ENCODE results near the gene FAHD1. TPM values are rescaled to one million over a fixed set of nuclear protein-coding genes. Genes with fewer than 3 reads are reported as not detected.

FAHD1 gene
- total RNA-seq, 1 experiment from 2014 or later, result 38.8 TPM

DNA sequence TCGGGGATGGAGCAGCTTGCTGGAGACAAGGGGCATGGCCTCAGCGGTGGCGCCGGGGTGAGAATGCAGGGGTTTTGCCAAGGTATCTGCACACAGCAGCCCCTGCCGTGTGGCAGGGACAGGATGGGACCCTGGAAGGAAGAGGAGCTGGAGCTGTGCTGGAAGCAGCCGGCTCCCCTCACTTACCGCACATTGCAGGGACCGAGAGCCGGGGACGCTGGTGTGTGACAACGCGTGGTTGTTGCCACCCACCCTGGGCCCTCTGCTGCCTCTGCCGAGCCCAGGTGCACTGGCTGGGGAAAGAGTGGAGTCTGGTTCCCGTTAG lies 41.2 kb upstream of the FAHD1 start:
- DNase-seq (ENCODE audit: low read depth in 1 of 2, low spot score in 2 of 2), result no peak
- Histone ChIP-seq H3K4me3 (no peak overlapping the region), H3K4me1 (replicated peaks) (peaks cover 17% of the 10 kb centered on the region), H3K9me3 (replicated peaks) (no peaks in the 10 kb centered on the region), H3K36me3 (peaks cover 69% of the 10 kb centered on the region), H3K27ac (no peak overlapping the region), H3K27me3 (replicated peaks) (no peaks in the 10 kb centered on the region)

DNA sequence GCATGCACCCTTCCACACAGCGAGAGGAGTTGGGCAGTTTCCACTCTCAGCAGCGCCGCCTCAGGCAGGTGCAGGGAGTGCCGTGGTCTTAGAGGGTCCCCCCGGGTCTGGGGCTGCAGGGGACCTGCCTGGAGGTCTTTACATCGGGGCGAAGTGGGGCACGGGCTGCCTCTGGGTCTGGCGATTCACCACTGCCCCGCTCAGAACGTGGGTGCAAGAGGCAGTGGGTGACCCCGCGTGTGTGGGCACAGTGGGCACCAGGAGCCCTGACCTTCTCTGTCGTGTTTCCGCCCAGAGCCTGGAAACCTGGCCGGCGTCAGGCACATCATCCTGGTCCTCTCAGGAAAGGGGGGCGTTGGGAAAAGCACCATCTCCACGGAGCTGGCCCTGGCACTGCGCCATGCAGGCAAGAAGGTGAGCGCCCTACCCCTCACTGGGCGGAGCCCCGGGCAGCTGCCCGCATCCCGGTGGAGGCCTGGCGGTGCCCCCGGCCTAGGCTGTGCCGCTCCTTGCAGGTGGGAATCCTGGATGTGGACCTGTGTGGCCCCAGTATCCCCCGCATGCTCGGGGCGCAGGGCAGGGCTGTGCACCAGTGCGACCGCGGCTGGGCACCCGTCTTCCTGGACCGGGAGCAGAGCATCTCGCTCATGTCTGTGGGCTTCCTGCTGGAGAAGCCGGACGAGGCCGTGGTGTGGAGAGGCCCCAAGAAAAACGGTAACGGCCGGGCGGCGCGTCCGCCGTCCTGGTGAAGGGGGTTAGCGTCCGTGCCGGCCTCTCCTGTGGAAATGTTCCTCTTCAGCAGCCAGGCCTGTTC lies 40.6 kb upstream of the FAHD1 start:
- Histone ChIP-seq H3K9me3 (replicated peaks) (no peaks in the 10 kb centered on the region), H3K27me3 (replicated peaks) (no peaks in the 10 kb centered on the region), H3K27ac (no peak overlapping the region), H3K36me3 (peaks cover 74% of the 10 kb centered on the region), H3K4me3 (no peak overlapping the region), H3K4me1 (replicated peaks) (peaks cover 14% of the 10 kb centered on the region)
- no peak for DNase-seq (ENCODE audit: low read depth in 1 of 2, low spot score in 2 of 2)

DNA sequence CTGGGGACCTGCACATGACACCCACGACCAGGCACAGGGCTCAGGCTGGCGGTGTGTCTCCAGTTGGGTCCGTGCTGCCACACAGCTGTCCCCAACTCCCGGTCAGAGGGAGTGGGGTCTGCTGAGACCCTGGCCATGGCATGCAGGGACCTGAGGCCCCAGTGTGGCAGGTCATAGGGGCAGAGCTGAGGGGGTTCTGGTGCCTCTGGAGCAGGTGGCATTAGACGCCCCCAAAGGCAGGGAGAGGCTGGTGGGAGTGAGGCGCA lies 40.0 kb upstream of the FAHD1 start:
- H3K27me3 ChIP-seq (replicated peaks), result no peaks in the 10 kb centered on the region
- DNase-seq (ENCODE audit: low read depth in 1 of 2, low spot score in 2 of 2), result no peak
- no peaks in the 10 kb centered on the region for H3K9me3 ChIP-seq (replicated peaks)
- H3K4me1 ChIP-seq (replicated peaks), result peaks cover 8% of the 10 kb centered on the region
- H3K4me3 ChIP-seq, result no peak overlapping the region
- no peak overlapping the region for H3K27ac ChIP-seq
- H3K36me3 ChIP-seq, result peaks cover 72% of the 10 kb centered on the region

DNA sequence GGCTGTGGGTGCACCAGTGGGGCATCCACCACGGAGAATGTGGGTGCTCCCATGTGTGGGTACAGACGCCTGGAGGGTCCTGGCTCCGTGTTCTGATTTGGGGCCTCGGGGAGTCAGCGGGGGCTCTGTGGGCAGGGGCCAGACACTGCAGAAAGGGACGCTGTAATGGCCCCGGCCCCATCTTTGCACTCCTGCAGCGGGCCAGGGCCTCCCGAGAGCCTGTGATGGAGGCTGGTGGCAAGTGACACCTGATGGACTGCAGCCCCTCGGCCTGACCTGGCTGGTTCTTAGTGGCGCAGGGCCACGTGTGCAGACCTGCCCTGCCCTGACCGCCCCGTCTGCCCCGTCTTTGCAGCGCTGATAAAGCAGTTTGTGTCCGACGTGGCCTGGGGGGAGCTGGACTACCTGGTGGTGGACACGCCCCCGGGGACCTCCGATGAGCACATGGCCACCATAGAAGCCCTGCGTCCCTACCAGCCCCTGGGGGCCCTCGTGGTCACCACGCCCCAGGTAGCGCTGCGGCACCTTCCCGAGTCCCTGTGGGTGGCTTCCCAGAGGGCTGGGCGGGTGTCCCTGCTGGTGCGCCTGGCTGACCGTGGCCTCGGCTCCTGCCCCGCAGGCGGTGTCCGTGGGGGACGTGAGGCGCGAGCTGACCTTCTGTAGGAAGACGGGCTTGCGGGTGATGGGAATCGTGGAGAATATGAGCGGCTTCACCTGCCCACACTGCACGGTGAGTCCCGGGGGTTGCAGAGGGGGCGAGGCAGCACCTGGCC lies 39.5 kb upstream of the FAHD1 start:
- Histone ChIP-seq H3K27me3 (replicated peaks) (no peaks in the 10 kb centered on the region), H3K36me3 (peaks cover 72% of the 10 kb centered on the region)
- DNase-seq (ENCODE audit: low read depth in 1 of 2, low spot score in 2 of 2), result no peak

DNA sequence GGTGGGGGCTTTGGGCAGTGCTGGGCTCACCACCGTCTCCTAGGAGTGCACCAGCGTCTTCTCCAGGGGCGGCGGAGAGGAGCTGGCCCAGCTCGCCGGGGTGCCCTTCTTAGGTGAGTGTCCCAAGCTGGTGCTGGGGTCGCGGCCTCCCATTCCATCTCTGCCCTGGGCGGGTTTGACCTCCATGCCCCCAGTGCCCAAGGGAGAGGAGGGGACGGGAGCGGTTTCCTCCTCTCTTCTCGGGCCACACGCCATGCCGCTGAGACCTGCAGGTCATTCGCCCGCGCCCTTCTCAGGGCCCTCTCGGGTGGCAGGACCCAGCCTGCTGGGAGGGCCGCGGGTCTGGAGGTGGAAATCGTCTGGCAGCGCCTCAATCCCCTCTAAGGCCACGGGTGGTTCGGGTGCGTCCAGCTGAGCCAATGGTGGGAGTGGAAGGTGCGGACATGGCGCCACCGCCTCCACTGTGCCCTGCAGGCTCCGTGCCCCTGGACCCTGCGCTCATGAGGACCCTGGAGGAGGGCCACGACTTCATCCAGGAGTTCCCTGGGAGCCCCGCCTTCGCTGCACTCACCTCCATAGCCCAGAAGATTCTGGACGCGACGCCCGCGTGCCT lies 38.8 kb upstream of the FAHD1 start:
- Histone ChIP-seq H3K4me1 (replicated peaks) (peaks cover 7% of the 10 kb centered on the region), H3K4me3 (no peak overlapping the region)
- no peak for DNase-seq (ENCODE audit: low read depth in 1 of 2, low spot score in 2 of 2)

More for the DNA sequence above, 39.5 kb upstream of the FAHD1 start:
- Histone ChIP-seq H3K4me3 (no peak overlapping the region), H3K27ac (no peak overlapping the region), H3K4me1 (replicated peaks) (peaks cover 7% of the 10 kb centered on the region), H3K9me3 (replicated peaks) (no peaks in the 10 kb centered on the region)

DNA sequence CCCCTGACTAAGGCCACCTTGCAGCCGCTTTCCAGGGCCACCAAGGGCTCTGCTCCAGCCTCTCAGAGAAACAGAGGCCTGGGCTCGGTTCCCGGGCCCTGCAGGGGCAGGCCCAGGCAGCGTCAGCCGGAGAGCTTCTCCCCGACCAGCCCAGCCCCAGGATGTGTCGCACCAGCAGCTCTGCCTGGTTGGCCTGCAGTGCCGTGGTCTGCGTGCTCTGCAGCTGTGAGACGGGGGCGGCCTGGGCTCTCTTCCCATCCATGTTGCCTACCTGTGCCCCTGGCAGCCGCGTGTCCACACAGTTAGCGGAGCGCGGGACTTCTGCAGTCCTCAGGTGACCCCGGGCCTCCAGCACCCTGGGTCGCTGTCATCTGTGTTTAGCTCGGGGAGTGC lies 38.3 kb upstream of the FAHD1 start:
- Histone ChIP-seq H3K9me3 (replicated peaks) (no peaks in the 10 kb centered on the region), H3K36me3 (peaks cover 70% of the 10 kb centered on the region)
- DNase-seq (ENCODE audit: low read depth in 1 of 2, low spot score in 2 of 2), result no peak

More for the DNA sequence above, 38.8 kb upstream of the FAHD1 start:
- Histone ChIP-seq H3K27ac (no peak overlapping the region), H3K27me3 (replicated peaks) (no peaks in the 10 kb centered on the region), H3K9me3 (replicated peaks) (no peaks in the 10 kb centered on the region), H3K36me3 (peaks cover 70% of the 10 kb centered on the region)

DNA sequence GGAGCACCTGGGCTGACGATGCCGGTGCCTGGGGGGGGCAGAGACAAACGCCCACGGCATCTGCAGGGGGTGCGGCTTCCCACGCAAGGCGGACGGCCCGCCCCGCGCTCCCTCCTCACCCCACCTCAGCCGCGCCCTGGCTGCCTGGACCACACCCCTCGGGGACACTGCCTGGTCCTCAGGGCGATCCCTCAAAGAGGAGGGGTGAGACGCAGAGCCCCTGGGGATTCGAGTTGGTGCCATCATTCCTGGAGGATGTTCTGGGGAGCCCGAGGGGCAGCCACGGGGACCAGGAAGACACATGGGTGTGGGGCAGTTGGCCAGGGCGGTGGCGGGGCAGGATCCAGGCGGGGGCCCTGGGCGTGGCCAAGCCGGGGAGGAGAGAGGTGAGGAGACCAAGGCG lies 37.4 kb upstream of the FAHD1 start:
- no peak overlapping the region for H3K4me3 ChIP-seq
- no peaks in the 10 kb centered on the region for H3K27me3 ChIP-seq (replicated peaks)
- no peak overlapping the region for H3K27ac ChIP-seq
- no peaks in the 10 kb centered on the region for H3K4me1 ChIP-seq (replicated peaks)
- H3K36me3 ChIP-seq, result peaks cover 65% of the 10 kb centered on the region
- no peaks in the 10 kb centered on the region for H3K9me3 ChIP-seq (replicated peaks)
- DNase-seq (ENCODE audit: low read depth in 1 of 2, low spot score in 2 of 2), result no peak

More for the DNA sequence above, 38.3 kb upstream of the FAHD1 start:
- peaks cover 7% of the 10 kb centered on the region; the same call in 1 of the 2 replicates for H3K4me1 ChIP-seq (replicated peaks)
- no peak overlapping the region for H3K27ac ChIP-seq
- no peak overlapping the region for H3K4me3 ChIP-seq
- no peaks in the 10 kb centered on the region for H3K27me3 ChIP-seq (replicated peaks)

DNA sequence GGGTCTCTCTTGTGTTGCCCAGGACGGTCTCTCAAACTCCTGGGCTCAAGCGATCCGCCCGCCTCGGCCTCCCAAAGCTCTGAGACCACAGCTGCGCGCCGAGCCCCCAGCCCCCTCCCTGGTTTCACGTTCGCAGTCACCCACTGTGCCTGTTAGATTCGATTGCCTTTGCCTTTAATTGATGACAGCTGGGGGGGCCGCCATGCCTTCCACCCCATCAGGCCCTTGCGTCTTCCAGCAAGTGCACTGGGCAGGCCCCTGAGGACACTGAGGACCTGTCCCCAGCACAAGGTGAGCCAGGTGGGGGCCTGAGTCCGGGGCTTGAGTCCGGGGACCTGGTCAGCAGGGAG lies 36.8 kb upstream of the FAHD1 start:
- no peak for DNase-seq (ENCODE audit: low read depth in 1 of 2, low spot score in 2 of 2)
- peaks cover 60% of the 10 kb centered on the region for H3K36me3 ChIP-seq
- H3K27ac ChIP-seq, result no peak overlapping the region
- no peaks in the 10 kb centered on the region for H3K27me3 ChIP-seq (replicated peaks)
- no peaks in the 10 kb centered on the region for H3K9me3 ChIP-seq (replicated peaks)
- no peak overlapping the region for H3K4me3 ChIP-seq
- no peaks in the 10 kb centered on the region for H3K4me1 ChIP-seq (replicated peaks)

DNA sequence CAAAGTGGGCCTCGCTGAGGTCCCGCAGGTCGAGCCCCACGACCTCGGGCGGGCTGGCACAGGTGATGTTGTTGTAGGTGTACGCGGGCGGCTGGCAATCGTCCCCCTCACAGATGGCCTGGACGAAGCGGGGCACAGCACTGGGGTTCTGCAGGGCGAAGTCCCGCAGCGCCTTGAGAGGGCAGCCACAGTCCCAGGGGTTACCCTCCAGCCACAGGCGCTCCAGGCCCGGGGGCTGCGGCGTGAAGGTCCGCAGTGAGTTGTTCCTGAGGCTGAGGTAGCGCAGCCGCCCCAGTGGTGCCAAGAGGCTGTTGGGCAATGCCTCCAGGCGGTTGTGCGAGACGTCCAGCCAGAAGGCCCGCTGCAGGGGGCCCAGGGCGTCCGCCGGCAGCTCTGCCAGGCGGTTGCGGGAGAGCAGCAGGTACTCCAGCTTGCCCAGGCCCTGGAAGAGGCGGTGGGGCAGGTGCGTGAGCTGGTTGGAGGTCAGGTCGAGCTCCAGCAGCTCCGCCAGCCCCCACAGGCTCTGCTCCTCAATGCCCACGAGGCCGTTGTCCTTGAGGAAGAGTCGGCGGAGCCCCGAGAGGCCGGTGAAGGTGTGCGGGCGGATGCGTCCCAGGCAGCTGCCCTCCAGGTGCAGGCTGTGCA lies 36.3 kb upstream of the FAHD1 start:
- Histone ChIP-seq H3K36me3 (peaks cover 58% of the 10 kb centered on the region), H3K27me3 (replicated peaks) (no peaks in the 10 kb centered on the region), H3K4me1 (replicated peaks) (no peaks in the 10 kb centered on the region), H3K9me3 (replicated peaks) (no peaks in the 10 kb centered on the region), H3K27ac (no peak overlapping the region), H3K4me3 (no peak overlapping the region)
- no peak for DNase-seq (ENCODE audit: low read depth in 1 of 2, low spot score in 2 of 2)

DNA sequence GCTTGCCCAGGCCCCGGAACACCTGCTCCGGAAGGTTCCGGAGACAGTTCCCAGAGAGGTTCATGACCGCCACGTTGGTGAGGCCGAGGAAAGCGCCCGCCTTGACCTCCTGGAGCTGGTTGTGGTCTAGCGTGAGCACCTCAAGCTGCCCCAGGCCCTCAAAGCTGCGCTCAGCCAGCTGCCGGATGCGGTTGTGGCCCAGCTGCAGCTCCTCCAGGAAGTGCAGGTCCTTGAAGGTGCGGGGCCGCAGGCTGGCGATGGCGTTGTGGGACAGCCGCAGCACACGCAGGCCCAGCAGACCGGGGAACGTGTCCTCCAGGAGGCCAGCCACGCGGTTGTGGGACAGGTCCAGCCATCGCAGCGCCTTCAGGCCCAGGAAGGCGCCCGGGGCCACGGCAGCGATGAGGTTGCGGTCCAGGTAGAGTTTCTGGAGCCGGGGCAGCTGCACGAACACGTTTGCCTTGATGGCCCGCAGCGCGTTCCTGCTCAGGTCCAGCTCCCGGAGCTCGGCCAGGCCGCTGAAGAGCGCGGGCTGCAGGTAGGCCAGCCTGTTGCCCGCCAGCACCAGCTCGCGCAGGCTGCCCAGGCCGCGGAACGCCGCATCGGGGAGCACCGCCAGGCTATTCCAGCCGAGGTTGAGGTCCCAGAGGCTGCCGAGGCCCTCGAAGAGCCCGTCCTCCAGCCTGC lies 35.6 kb upstream of the FAHD1 start:
- no peak for DNase-seq (ENCODE audit: low read depth in 1 of 2, low spot score in 2 of 2)
- H3K27ac ChIP-seq, result no peak overlapping the region
- no peak overlapping the region for H3K4me3 ChIP-seq
- no peaks in the 10 kb centered on the region for H3K4me1 ChIP-seq (replicated peaks)
- H3K27me3 ChIP-seq (replicated peaks), result no peaks in the 10 kb centered on the region
- H3K36me3 ChIP-seq, result peaks cover 51% of the 10 kb centered on the region
- H3K9me3 ChIP-seq (replicated peaks), result no peaks in the 10 kb centered on the region

DNA sequence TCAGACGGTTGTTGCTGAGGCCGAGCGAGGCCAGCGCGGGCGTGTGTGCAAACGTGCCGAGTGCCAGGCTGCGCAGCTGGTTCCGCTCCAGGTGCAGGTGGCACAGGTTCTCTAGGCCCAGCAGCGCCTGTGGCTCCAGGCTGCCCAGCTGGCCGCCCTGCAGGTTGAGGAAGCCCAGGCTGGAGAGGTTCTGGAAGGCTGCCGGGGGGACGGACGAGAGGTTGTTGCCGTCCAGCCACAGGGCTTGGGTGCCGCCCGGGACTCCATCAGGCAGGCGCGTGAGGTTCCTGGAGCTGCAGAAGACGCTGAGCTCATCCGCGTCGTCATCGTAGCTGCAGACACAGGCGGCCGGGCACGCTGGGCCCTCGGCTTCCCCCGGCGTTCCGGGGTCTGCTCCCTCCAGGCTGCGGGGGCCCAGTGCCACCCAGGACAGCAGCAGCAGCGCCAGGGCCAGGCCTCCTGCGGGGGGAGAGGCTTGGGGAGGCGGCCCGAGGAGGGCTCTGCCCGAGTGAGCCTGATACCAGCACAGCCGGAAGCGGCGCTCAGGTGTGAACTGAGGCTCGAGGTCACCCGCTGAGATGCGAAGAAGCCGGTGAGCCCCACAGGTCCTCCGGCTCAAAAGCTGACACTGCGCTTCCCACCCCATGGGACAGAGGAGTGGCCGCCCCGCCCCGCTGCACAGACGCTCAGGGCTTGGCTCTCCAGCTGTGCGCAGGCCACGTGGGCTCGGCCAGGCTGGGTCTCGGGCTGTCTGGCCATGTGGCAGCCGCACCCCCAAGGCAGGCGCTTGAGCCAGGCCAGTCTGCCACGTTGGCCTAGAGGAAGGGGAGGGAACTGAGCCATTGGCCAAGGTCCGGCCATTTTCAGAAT lies 34.8 kb upstream of the FAHD1 start:
- DNase-seq (ENCODE audit: low read depth in 1 of 2, low spot score in 2 of 2), result no peak
- Histone ChIP-seq H3K4me3 (no peak overlapping the region), H3K4me1 (replicated peaks) (no peaks in the 10 kb centered on the region)

DNA sequence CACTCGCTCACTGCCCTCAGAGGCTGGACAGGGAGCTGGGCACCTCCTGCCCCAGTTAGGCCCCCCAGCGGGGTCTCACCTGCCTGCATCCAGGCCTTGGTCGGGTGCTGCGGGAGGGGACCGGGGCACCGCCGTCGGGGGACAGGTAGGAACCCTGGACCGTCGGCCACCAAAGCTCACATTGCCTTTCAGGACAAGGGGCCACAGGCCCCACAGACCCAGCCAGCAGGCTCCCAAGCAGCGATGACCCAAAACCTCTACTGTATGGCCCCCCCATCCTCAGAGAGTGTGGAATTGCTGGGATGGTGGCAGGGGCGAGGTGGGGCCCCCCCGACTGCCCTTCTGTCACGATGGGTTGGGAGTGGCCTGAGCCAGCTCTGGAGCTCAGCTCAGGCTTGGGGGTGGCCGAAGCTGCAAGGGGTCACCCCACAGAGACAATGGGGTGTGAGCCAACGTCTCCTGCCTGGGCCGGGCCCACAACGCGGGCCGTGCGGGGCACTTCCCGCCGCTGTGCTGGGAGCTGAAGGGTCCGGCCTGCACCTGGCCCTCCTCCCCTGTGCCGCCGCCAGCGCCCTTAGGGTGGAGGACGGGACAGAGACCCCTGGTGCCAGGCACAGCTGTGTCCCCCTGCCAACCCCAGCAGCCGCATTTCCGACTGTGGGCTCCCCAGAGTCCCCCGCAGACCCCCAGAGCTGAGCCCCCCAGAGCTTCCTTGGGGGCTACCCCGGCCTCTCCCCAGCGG lies 34.0 kb upstream of the FAHD1 start:
- Histone ChIP-seq H3K9me3 (replicated peaks) (peaks cover 5% of the 10 kb centered on the region; the same call in 1 of the 2 replicates), H3K27me3 (replicated peaks) (no peaks in the 10 kb centered on the region)
- DNase-seq (ENCODE audit: low read depth in 1 of 2, low spot score in 2 of 2), result no peak

More for the DNA sequence above, 34.8 kb upstream of the FAHD1 start:
- Histone ChIP-seq H3K9me3 (replicated peaks) (no peaks in the 10 kb centered on the region), H3K27me3 (replicated peaks) (no peaks in the 10 kb centered on the region), H3K27ac (no peak overlapping the region), H3K36me3 (peaks cover 44% of the 10 kb centered on the region)

More for the DNA sequence above, 34.0 kb upstream of the FAHD1 start:
- Histone ChIP-seq H3K36me3 (peaks cover 41% of the 10 kb centered on the region), H3K4me3 (no peak overlapping the region), H3K4me1 (replicated peaks) (no peaks in the 10 kb centered on the region), H3K27ac (no peak overlapping the region)
